HG03432 (cell line): Measurements from ENCODE around the gene KIF6.

Source experiments
- ATAC-seq: cut with Tn5 transposase; IDR thresholded peaks from one replicate; pipeline ENCODE4 v1.9.1; 2021; ENCODE audit warnings: mild to moderate bottlenecking, moderate library complexity; ENCODE audit not compliant: unreplicated experiment

KIF6 gene

DNA sequence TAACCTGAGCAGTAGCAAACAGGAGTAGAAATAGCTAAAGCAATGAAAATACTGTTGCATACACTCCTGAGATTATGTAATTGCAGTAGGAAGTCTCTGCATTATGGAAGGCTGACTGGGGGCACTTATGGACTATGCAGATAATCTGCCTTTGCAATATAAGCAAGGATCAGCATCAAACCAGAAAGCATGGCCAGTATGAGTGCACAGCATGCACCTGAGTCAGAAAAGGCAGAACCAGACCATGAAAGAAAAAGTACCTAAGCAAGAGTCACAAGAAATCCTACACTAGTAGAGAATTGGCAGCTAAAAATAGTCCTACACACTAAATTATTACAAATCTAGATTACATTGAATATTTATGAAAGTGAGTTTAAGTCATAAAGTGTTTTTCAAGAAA lies 164.3 kb downstream of the KIF6 start:
- no peak for ATAC-seq

DNA sequence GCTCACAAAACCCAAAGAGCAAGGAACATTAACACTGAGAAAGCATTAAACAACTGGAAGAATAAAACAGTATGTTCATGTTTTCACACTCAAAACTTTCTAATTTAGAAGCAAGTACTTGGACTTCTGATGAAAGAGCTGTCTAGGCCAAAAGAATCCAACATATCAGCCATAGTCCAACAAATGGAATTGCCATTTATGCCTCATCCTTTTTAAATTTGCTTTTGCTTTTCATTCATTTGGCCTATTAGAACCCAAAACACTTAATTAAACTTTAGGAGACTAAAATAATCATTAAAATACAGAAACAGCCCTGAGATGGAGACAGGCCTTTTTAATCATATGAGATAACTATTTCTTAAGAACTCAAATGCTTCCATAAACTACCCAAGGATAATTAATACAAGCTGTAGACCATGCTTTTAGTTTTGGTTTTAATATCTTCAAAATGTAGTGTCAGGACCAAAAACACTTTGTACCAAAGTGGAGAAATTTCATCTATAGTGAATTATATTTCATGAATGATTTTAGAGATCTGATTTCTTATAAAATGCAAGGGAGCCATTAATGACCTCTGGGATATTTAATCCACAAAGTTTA lies 166.5 kb downstream of the KIF6 start:
- ATAC-seq: no peak

DNA sequence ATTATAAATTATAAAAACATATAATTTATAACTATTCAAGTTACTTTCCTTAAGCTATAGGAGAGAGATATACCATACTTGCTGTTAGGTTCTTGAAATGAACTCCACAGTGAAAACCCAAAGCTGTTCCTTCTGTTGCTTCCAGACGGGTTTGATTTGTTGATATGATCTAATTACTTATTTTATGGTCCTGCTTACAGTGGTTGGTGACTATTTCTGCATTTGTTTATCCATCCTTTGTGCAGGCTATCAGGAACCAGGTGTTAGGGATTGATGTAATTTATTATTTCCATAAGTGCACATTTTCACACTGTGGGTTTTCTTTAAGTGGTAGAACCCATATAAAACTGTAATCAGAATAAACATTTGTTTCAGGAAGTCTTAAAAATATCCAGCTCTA lies 167.1 kb downstream of the KIF6 start:
- no peak for ATAC-seq

DNA sequence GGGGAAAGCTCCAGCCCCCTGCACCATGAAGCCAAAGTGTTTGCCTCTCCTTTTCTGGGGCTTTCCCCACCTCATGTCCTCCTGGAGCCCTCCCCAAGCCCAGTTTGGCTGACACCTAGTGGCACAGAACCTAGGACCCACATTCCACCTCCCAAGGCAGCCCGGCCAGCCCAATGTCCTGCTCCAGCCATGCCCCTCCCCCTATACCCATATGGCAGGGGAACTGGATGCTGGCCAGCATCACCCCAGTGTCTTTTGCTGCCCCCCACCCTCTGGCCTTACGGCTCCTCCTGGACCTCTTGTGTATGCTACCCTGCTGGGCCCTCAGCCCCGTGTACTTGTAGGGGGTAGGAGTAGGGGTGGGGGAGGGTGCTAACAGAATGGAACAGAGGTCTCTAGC lies 170.1 kb downstream of the KIF6 start:
- ATAC-seq: no peak

DNA sequence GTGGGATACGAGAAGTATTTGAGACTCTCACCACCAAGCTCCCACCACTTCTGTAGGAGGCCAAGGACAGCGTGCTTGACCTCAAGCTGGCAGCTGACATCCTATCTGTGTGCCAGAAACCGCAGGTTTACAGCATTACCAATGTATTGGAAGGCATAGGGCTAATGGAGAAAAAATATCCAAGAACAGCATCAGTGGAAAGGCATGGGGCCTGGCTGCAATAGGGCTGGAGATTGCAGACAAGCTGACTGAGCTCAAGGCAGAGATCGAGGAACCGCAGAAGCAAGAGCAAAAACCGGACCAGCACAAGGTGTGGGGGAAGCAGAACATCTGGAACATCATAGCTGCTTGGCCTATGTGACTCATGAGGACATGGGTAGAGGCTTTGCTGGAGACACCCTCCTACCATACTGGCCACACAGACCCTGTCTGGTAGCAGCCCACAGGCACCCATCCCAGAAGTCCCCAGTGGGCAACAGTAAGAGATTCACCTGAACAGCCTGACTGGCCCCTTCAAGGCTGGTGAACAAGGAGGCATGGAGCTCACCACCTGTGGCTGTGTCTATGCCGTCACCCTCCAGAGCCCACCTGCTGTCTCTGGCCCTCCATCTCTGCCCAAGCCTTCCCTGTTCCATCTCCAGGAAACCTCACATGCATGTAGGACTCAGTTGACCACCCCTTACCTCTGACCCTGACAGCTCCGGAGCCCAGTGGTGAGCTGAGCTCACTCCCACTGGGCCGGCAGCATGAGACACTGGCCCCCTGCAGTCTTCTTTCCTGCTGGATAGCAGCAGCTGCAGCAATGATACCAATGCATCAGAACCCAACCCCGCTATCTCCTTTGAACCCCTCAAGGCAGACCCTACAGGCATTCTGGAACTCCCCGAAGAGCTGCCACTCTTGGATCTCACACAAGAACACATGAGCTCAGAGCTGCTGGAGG lies 171.1 kb downstream of the KIF6 start:
- ATAC-seq: no peak

DNA sequence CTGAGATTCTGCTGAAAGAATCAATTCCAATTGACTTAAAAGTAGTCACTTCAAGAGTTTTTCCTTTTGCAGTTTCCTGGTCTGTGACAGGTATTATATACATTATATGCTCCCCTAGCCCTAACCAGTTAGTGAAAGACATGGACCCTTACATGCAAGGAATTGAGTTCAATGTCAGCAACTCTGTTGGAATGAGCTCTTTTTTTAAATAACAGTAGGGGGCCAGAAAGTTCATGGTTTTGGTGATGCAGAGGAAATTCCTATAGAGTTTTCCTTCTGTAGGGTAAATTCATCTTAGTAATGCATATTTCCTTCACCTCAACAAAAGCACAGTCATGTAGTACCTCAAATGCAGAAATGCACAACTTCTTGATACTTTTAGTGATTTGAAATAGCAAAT lies 172.2 kb downstream of the KIF6 start:
- ATAC-seq: no peak

DNA sequence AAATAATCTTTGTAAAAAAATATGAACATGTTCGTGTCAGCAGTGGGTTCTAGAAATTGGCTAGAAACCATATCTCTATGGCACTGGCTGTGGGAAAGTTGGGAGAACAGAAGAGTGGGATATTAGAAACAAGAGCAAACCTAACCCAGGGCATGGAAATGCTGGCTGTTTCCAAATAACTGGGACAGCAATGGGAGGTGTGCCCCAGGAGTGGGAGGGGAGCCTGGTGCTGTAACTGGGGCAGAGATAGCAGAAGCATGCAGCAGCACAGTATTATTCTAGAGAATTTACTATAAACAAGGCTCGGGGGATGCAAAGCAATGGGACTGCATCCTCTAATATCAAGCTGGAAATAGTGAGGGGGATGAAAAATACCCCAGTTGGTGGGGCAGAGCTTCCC lies 175.0 kb downstream of the KIF6 start:
- ATAC-seq: no peak

DNA sequence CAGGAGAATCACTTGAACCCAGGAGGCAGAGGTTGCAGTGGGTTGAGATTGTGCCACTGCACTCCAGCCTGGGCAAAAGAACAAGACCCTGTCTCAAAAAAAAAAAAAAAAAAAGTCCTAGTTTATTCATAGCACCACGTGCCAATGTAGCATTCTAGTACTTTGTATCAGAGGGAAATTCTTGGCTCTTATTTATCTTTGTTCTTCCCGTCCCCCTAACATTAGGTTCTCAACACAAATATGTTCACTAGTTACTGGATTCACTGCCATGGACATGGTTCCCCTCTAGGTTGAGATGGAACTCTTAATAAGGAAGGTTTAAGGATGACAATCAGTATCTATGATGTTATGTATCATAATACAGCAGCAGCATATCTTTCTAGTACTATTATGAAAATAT lies 178.5 kb downstream of the KIF6 start:
- ATAC-seq: no peak

DNA sequence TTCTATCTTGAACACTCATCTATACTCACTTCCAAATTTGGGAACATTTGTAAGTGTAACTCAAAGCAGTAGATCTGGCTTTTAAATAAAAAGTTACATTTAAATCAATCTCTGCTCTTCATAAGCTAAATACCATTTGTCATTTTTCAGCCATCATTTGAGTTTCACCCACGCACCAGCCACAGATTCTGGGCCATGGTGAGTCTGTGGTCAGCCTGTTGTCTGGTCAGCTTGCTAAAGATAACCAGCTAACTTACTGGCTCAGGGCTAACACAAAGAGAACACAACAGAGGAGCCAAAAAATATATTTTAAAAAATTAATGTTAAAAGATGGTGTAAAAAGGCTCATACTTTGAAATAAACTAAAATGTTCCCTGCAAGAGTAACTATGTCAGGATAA lies 181.3 kb downstream of the KIF6 start:
- ATAC-seq: no peak

DNA sequence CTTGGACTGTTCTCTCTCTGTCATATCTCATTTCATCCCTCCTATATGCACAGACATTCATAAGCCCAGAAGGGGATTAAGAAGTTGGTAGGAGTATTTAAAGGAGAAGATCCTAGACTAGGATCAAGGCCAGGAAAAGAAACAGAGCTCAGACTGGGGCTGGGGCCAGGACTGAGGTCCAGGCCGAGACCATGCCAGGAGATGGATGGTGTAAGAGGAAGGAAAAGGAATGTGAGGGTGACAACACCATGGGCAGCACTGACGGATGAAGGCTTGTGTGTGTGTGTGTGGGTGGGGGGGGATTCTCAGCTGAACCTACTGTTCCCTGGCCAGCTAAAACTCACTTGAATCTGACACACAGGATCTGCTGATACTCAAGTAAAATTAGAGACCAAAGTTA lies 182.1 kb downstream of the KIF6 start:
- ATAC-seq: no peak

DNA sequence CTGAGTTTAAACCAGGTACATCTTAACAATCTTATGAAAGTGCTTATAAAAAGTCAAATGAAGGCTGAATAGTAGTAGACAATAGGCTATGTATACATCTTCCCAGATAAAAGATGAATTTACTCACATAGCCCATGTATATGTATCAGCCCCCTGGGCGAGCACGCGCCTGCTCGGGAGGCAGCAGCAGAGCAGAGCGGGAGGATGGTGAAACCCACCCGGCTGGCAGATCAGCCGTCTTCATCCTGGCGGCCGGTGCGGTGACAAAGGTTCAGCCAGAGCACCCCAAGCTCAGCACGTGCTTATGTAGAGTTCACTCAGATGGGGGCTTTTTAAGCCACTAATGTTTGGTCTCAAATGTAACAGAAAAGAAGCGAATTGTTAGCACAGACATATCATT lies 184.8 kb downstream of the KIF6 start:
- no peak for ATAC-seq

DNA sequence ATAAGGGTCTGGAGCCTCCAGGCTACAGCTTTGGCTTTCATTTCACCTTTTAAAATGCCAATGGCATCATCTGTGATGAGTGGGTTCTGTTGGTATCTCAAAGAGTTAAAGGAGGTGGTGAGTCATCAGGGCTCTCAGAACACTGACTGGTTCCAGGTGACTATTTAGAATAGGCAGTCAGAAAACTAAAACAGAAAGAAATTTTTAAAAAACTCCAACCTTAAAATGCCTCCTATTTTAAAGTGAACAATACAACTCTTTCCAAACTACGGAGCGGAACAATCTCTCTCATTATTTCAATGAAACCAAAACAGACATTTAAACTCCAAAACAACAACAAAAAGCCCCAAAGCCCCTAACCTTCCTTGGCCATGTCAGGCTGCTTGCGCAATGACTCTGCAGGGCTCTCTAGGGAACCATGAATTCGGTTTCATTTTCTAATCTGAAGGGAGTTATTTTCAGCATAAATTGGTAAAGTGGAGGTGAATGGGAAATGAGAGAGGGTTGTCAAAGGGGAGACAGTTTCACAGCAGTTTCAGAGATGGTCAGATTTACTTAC lies 194.9 kb downstream of the KIF6 start:
- ATAC-seq: peak; percentile 99

DNA sequence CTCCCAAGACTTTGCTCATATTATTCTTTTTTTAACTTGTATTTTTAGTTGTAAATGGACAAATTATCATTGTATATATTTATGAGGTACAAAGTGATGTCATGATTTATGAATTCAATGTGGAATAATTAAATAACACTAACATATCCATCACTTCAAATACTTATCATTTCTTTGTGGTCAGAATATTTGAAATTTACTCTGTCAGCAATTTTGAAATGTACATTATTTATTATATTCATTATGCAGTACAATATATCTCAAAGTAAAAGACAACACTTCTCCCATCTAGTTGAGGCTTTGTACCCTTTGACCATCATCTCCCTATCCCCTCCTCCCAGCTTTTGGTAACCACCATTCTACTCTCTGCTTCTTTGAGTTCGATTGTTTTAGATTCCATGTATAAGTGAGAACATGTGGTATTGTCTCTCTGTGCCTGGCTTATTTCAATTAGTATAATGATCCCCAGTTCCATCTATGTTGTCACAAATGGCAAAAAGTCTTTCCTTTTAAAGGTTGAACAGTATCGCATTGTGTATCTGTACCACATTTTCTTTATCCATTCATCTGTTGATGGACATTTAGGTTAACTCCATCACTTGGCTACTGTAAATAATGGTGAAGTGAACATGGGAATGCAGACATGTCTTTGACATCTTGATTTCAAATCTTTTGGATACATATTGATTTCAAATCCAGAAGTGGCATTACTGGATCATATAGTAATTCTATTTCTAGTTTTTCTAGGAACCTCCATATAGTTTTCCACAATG lies 197.2 kb downstream of the KIF6 start:
- no peak for ATAC-seq

DNA sequence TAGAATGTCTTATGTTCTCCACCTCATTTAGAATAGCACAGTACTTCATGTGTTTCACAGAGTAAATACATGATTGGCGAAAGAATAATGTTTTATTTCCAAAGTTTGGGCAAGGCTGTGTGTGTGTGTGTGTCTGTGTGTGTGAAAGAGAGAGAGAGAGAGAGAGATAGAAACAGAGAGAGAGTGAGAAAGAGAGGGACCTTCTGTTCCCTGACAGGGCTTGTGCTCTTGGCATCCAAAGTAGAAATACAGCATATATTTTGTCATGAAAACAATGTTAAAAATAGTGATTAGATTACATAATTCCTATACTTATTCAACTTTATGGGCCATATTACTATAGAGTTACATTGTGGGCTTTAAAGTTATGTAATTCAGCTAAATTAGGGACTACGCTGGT lies 201.2 kb downstream of the KIF6 start:
- ATAC-seq: no peak

DNA sequence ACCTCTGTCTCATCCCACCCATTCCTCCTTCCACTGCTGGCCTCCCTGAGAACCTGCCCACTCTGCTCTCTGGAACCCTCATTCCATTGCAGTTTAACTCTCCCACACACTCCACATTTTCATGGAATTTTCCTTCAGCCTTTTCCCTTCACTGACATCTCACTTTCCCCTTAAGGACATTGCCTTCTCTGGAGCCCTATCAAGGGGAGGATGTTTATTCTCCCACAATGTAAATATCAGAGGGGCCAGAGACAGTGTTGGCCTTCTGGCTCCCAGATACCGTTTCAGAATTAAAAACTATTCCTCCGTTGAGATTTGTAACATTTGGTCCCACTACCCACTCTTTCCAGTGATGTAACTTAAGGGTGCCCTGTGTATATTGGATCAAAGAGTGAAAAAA lies 203.2 kb downstream of the KIF6 start:
- no peak for ATAC-seq

DNA sequence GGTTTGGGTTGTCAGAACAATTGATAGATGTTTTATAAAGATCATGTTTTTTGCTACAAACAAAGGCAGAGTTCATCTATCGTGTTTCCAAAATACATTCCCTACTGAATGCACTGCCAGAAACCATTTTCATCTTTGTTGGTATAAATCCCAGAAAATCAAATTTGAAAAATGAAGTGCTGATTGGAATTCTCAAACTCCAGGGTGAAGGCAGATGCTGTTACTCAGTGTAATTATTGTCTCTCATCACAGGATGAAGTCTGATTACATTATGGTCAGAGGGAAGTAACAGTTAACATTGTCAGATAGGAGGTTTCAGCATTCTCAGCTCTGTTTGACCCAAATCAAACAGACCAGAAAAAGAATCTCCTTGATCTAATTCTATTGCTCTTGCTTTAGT lies 204.3 kb downstream of the KIF6 start:
- no peak for ATAC-seq

DNA sequence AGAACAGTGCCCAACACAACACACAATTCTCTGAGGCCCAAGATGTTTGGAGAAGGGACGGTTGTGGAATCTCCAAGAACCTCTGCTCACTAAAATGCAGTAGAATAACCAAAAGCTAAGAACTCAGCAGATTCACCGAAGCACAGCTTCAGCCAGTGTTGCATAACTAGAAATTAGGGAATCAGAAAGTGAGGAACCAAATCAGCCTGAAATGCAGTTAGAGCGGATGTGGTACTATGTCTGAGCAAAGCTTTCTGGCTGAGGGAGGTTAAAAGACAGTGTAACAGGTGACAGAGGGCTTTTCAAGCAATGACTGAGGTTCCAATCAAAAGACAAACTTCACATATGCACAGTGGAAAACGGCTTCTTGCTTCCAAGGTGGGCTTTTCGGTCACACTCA lies 204.8 kb downstream of the KIF6 start:
- no peak for ATAC-seq

DNA sequence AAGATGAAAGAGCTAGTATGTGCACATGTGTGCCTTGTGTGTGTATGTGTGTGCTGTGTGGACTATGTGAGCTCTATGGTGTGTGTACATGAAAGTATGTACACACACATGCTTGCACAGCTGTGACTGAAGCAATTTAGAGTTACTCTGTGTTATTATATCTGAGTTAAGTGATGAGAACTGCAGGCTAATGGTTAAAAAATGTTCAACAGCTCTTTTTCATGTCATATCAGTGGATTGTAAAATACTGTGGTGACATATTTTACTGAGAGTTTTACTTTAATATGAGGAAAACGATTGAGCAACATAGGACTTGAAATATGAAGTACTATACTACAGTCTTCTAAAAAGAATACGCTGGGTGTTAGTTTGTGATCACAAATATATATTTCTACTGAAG lies 207.0 kb downstream of the KIF6 start:
- no peak for ATAC-seq

DNA sequence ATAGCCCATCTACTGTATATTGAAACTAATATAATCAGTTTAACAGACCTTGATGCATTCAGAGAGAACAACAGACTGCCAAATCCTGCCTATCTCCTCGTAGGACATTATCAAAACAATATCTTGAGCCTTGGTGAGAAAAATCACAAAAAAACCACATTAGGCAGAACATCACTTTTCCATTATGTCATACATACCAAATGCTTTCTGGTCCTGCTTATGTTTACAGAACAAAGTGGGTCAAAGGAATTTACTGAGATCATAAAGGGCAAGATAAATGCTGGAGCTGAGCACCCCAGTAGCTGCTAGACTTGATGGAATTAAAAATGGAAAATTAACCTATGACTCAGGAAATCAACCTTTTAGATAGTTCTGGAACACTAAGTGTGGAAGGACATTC lies 207.5 kb downstream of the KIF6 start:
- no peak for ATAC-seq

DNA sequence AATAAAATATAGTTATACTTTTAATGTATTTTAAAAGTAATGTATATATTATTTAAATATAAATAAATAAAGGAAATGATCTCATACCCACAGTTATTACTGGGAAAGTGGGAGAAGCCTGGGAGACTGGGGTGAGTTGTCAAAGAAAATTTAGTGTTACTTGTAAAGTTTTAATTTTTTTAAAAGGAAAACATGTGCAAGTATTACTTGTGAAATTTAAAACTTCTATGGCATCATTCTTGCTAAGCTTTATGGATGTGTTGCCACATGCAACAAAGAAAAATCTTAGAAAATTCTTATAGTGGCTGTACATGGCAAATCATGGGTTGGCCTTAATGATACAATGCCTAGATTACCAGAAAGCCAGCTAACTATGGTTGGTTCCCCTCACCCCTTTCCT lies 208.7 kb downstream of the KIF6 start:
- no peak for ATAC-seq

DNA sequence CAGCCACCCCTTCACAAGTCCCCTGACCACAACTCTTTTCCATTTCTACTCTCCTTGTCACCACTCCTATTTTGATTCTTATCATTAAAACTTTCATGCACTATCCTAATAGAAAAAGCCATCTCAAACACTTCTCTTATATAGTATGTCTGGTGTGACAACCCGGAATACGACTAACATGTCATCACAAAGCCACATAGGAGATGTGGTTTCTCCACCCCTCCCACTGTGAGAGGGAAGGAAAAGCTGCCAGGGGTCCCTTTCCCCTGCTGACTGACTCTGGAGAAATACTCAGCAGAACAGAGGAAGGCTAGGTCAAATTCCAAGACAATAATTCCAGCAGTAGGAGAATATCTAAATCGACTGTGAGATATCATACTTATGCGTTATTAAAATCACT lies 209.7 kb downstream of the KIF6 start:
- ATAC-seq: no peak

DNA sequence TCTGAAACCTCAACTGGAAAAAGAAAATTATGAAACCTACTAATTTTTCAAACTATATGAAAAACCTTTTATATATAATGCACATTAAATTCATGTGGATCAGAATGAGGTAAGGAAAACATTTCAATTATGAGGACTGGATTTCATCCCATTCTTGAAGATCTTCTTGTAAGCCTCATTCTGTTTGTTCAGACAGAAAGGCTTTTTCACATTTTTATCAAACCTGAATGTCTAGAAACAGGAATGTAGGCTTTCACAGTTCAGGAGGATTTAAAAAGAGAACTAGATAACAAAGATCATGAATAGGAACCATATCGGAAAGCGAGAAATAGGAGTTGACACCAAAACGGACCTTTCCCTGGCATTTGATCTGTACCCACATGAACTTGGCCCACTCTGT lies 210.2 kb downstream of the KIF6 start:
- ATAC-seq: no peak
